Measurements from ENCODE around the gene KLK3.
"Not testable (repeated sequence)": the region's sequence is repeated elsewhere in the genome, so short reads cannot be mapped to it uniquely, and the experiment has no call there.

Gene KLK3

GRCh38 chr19:50854636-50855410 lies at the start of gene KLK3:
Gene KLK3, plus strand, starts transcription at chr19:50854915. Its CDS starts 41 bp downstream, at chr19:50854956.
- no peaks in the 10 kb centered on the region for H3K9me3 ChIP-seq (ENCODE audit: control insufficient read depth in 1 of 2, low read length in 2 of 2)
- no peak within 1 kb of the TSS for H3K4me3 ChIP-seq (ENCODE audit: low read depth in 1 of 2, low read length in 2 of 2)
- H3K4me1 ChIP-seq (ENCODE audit: control insufficient read depth in 1 of 2, insufficient read depth in 2 of 2, low read length in 2 of 2): peaks cover 0 to 4% of the 10 kb centered on the region in 2 donors
- H3K36me3 ChIP-seq (ENCODE audit: control insufficient read depth in 1 of 2, insufficient read depth in 2 of 2, low read length in 2 of 2): no peaks in the 10 kb centered on the region
- no peak within 1 kb of the TSS for H3K27ac ChIP-seq (ENCODE audit: low read depth, low read length)
- no peak within 1 kb of the TSS for H3K9ac ChIP-seq (ENCODE audit: low read depth in 1 of 2, low read length in 2 of 2)
- H3K27me3 ChIP-seq (ENCODE audit: control insufficient read depth in 1 of 2, insufficient read depth in 2 of 2, low read length in 2 of 2): peaks cover 4 to 7% of the 10 kb centered on the region in 2 donors

GRCh38 chr19:50808856-50809255 lies 45.9 kb upstream of the KLK3 start:
- Histone ChIP-seq H3K36me3 (ENCODE audit: control insufficient read depth in 1 of 2, insufficient read depth in 2 of 2, low read length in 2 of 2) (no peaks in the 10 kb centered on the region), H3K4me3 (ENCODE audit: low read depth in 1 of 2, low read length in 2 of 2) (no peak overlapping the region), H3K9me3 (ENCODE audit: control insufficient read depth in 1 of 2, low read length in 2 of 2) (no peaks in the 10 kb centered on the region), H3K4me1 (ENCODE audit: control insufficient read depth in 1 of 2, insufficient read depth in 2 of 2, low read length in 2 of 2) (peaks cover 0 to under 1% of the 10 kb centered on the region in 2 donors), H3K27me3 (ENCODE audit: control insufficient read depth in 1 of 2, insufficient read depth in 2 of 2, low read length in 2 of 2) (no peaks in the 10 kb centered on the region), H3K27ac (ENCODE audit: low read depth, low read length) (no peak overlapping the region), H3K9ac (ENCODE audit: low read depth in 1 of 2, low read length in 2 of 2) (no peak overlapping the region)

- not testable (repeated sequence) for H3K36me3 ChIP-seq (ENCODE audit: control insufficient read depth in 1 of 2, insufficient read depth in 2 of 2, low read length in 2 of 2); H3K9ac ChIP-seq (ENCODE audit: low read depth in 1 of 2, low read length in 2 of 2); H3K4me3 ChIP-seq (ENCODE audit: low read depth in 1 of 2, low read length in 2 of 2); H3K27me3 ChIP-seq (ENCODE audit: control insufficient read depth in 1 of 2, insufficient read depth in 2 of 2, low read length in 2 of 2); H3K4me1 ChIP-seq (ENCODE audit: control insufficient read depth in 1 of 2, insufficient read depth in 2 of 2, low read length in 2 of 2); H3K9me3 ChIP-seq (ENCODE audit: control insufficient read depth in 1 of 2, low read length in 2 of 2); H3K27ac ChIP-seq (ENCODE audit: low read depth, low read length)
These were observed 43.0 kb upstream of the KLK3 start for GRCh38 chr19:50811622-50812238.

GRCh38 chr19:50812474-50812873 lies 42.2 kb upstream of the KLK3 start:
- peaks cover 9 to 10% of the 10 kb centered on the region in 2 donors for H3K27me3 ChIP-seq (ENCODE audit: control insufficient read depth in 1 of 2, insufficient read depth in 2 of 2, low read length in 2 of 2)
- no peaks in the 10 kb centered on the region for H3K9me3 ChIP-seq (ENCODE audit: control insufficient read depth in 1 of 2, low read length in 2 of 2)
- no peak overlapping the region for H3K4me3 ChIP-seq (ENCODE audit: low read depth in 1 of 2, low read length in 2 of 2)

GRCh38 chr19:50814883-50815282 lies 39.8 kb upstream of the KLK3 start:
- Histone ChIP-seq H3K36me3 (ENCODE audit: control insufficient read depth in 1 of 2, insufficient read depth in 2 of 2, low read length in 2 of 2) (no peaks in the 10 kb centered on the region), H3K27me3 (ENCODE audit: control insufficient read depth in 1 of 2, insufficient read depth in 2 of 2, low read length in 2 of 2) (peaks cover 19 to 20% of the 10 kb centered on the region in 2 donors), H3K27ac (ENCODE audit: low read depth, low read length) (no peak overlapping the region), H3K9ac (ENCODE audit: low read depth in 1 of 2, low read length in 2 of 2) (no peak overlapping the region), H3K9me3 (ENCODE audit: control insufficient read depth in 1 of 2, low read length in 2 of 2) (no peaks in the 10 kb centered on the region), H3K4me1 (ENCODE audit: control insufficient read depth in 1 of 2, insufficient read depth in 2 of 2, low read length in 2 of 2) (peaks cover 0 to 19% of the 10 kb centered on the region in 2 donors), H3K4me3 (ENCODE audit: low read depth in 1 of 2, low read length in 2 of 2) (no peak overlapping the region)

More at GRCh38 chr19:50812474-50812873, 42.2 kb upstream of the KLK3 start:
- H3K36me3 ChIP-seq (ENCODE audit: control insufficient read depth in 1 of 2, insufficient read depth in 2 of 2, low read length in 2 of 2): no peaks in the 10 kb centered on the region
- no peak overlapping the region for H3K27ac ChIP-seq (ENCODE audit: low read depth, low read length)
- H3K4me1 ChIP-seq (ENCODE audit: control insufficient read depth in 1 of 2, insufficient read depth in 2 of 2, low read length in 2 of 2): no peaks in the 10 kb centered on the region
- no peak overlapping the region for H3K9ac ChIP-seq (ENCODE audit: low read depth in 1 of 2, low read length in 2 of 2)

- Histone ChIP-seq H3K4me1 (ENCODE audit: control insufficient read depth in 1 of 2, insufficient read depth in 2 of 2, low read length in 2 of 2) (peaks cover 0 to 23% of the 10 kb centered on the region in 2 donors), H3K36me3 (ENCODE audit: control insufficient read depth in 1 of 2, insufficient read depth in 2 of 2, low read length in 2 of 2) (no peaks in the 10 kb centered on the region), H3K9me3 (ENCODE audit: control insufficient read depth in 1 of 2, low read length in 2 of 2) (no peaks in the 10 kb centered on the region), H3K27ac (ENCODE audit: low read depth, low read length) (no peak overlapping the region), H3K27me3 (ENCODE audit: control insufficient read depth in 1 of 2, insufficient read depth in 2 of 2, low read length in 2 of 2) (peaks cover 22% of the 10 kb centered on the region in 2 donors), H3K9ac (ENCODE audit: low read depth in 1 of 2, low read length in 2 of 2) (no peak overlapping the region), H3K4me3 (ENCODE audit: low read depth in 1 of 2, low read length in 2 of 2) (no peak overlapping the region)
These were observed 39.3 kb upstream of the KLK3 start for GRCh38 chr19:50815439-50815838.

GRCh38 chr19:50817941-50818858 lies 36.5 kb upstream of the KLK3 start:
- Histone ChIP-seq H3K4me3 (ENCODE audit: low read depth in 1 of 2, low read length in 2 of 2) (peak overlapping the region; percentile 57 to 64), H3K27me3 (ENCODE audit: control insufficient read depth in 1 of 2, insufficient read depth in 2 of 2, low read length in 2 of 2) (peaks cover 22 to 27% of the 10 kb centered on the region in 2 donors)

GRCh38 chr19:50818859-50819472 lies 35.7 kb upstream of the KLK3 start:
- Histone ChIP-seq H3K4me3 (ENCODE audit: low read depth in 1 of 2, low read length in 2 of 2) (peak overlapping the region in 1 of 2 donors; percentile 64), H3K27ac (ENCODE audit: low read depth, low read length) (no peak overlapping the region)

More at GRCh38 chr19:50817941-50818858, 36.5 kb upstream of the KLK3 start:
- Histone ChIP-seq H3K9ac (ENCODE audit: low read depth in 1 of 2, low read length in 2 of 2) (no peak overlapping the region), H3K36me3 (ENCODE audit: control insufficient read depth in 1 of 2, insufficient read depth in 2 of 2, low read length in 2 of 2) (no peaks in the 10 kb centered on the region), H3K9me3 (ENCODE audit: control insufficient read depth in 1 of 2, low read length in 2 of 2) (no peaks in the 10 kb centered on the region), H3K27ac (ENCODE audit: low read depth, low read length) (no peak overlapping the region), H3K4me1 (ENCODE audit: control insufficient read depth in 1 of 2, insufficient read depth in 2 of 2, low read length in 2 of 2) (peaks cover 18 to 45% of the 10 kb centered on the region in 2 donors)

GRCh38 chr19:50819636-50820035 lies 35.1 kb upstream of the KLK3 start:
- Histone ChIP-seq H3K4me1 (ENCODE audit: control insufficient read depth in 1 of 2, insufficient read depth in 2 of 2, low read length in 2 of 2) (peaks cover 31 to 55% of the 10 kb centered on the region in 2 donors), H3K27ac (ENCODE audit: low read depth, low read length) (no peak overlapping the region), H3K9ac (ENCODE audit: low read depth in 1 of 2, low read length in 2 of 2) (peak overlapping the region; percentile 9 to 47), H3K27me3 (ENCODE audit: control insufficient read depth in 1 of 2, insufficient read depth in 2 of 2, low read length in 2 of 2) (peaks cover 22 to 23% of the 10 kb centered on the region in 2 donors), H3K4me3 (ENCODE audit: low read depth in 1 of 2, low read length in 2 of 2) (peak overlapping the region; percentile 33 to 36), H3K36me3 (ENCODE audit: control insufficient read depth in 1 of 2, insufficient read depth in 2 of 2, low read length in 2 of 2) (no peaks in the 10 kb centered on the region), H3K9me3 (ENCODE audit: control insufficient read depth in 1 of 2, low read length in 2 of 2) (no peaks in the 10 kb centered on the region)

More at GRCh38 chr19:50818859-50819472, 35.7 kb upstream of the KLK3 start:
- H3K36me3 ChIP-seq (ENCODE audit: control insufficient read depth in 1 of 2, insufficient read depth in 2 of 2, low read length in 2 of 2): no peaks in the 10 kb centered on the region
- peaks cover 22 to 27% of the 10 kb centered on the region in 2 donors for H3K27me3 ChIP-seq (ENCODE audit: control insufficient read depth in 1 of 2, insufficient read depth in 2 of 2, low read length in 2 of 2)
- peaks cover 26 to 51% of the 10 kb centered on the region in 2 donors for H3K4me1 ChIP-seq (ENCODE audit: control insufficient read depth in 1 of 2, insufficient read depth in 2 of 2, low read length in 2 of 2)
- no peaks in the 10 kb centered on the region for H3K9me3 ChIP-seq (ENCODE audit: control insufficient read depth in 1 of 2, low read length in 2 of 2)
- no peak overlapping the region for H3K9ac ChIP-seq (ENCODE audit: low read depth in 1 of 2, low read length in 2 of 2)
